HepG2 (cell line): ENCODE results near the gene SPATA46. TPM values are rescaled to one million over a fixed set of nuclear protein-coding genes. Genes with fewer than 3 reads are reported as not detected.

Experiments used
- ATAC-seq: fragments of 200-7000 bp; cut with Tn5 transposase; 3 replicates; pipeline ENCODE4 v1.9.1; 2020; ENCODE audit warnings: mild to moderate bottlenecking, moderate library complexity
- BruUV-seq: library from RNA; stranded (reverse); fragments of 400-500 nt; replicated peaks from 2 replicates; lab custom pipeline; 2021; lab: Mats Ljungman, UMichigan
- CTCF ChIA-PET: fragments of 300-600 bp; formaldehyde crosslinking; extraction: SDS; loops from one replicate; lab custom pipeline; 2021; ENCODE audit warnings: low total read pairs, inconsistent platforms, low intra/inter-chr PET ratio; lab: Yijun Ruan, JAX
- POLR2A ChIA-PET: fragments of 350-600 bp; sonication (Branson Sonifier 250); formaldehyde crosslinking; loops from one replicate; lab custom pipeline; 2020; ENCODE audit warnings: antibody characterized with exemption, inconsistent platforms; lab: Yijun Ruan, JAX
- DNase-seq: peaks from one replicate; pipeline ENCODE4 v3.0.0-alpha.2; 2015; ENCODE audit warnings: low spot score
- FAIRE-seq: peaks from 3 replicates; lab custom pipeline; 2011; peaks lifted over from hg19 to GRCh38; lab: Jason Lieb, UNC
- H2AFZ ChIP-seq: one replicate; pipeline ENCODE4 v1.6.1; 2011; ENCODE audit warnings: low read length, inconsistent platforms
- H3K27ac ChIP-seq: fragments of 300-600 bp; 3 replicates; pipeline ENCODE4 v1.8.0; 2011; ENCODE audit warnings: mixed run types, mild to moderate bottlenecking, mixed read lengths, low read length, inconsistent platforms; ENCODE audit not compliant: insufficient read depth; ENCODE audit errors: extremely low read length
- H3K27me3 ChIP-seq, 2 experiments: fragments of 200-600 bp in 1 of 2; 2 replicates in 1 of 2; 3 replicates in 1 of 2; pipeline versions ENCODE4 v1.6.0 to v1.8.0; 2011; ENCODE audit warnings: low read length in 2 of 2, mild to moderate bottlenecking in 2 of 2, moderate library complexity in 2 of 2, inconsistent platforms in 1 of 2; ENCODE audit not compliant: insufficient read depth in 2 of 2, control insufficient read depth in 1 of 2
- H3K36me3 ChIP-seq, 2 experiments: fragments of 200-600 bp in 1 of 2; replicated peaks in 1 of 2; 2 replicates in 1 of 2; 3 replicates in 1 of 2; pipeline versions ENCODE4 v1.5.1 to v1.8.0; 2011; ENCODE audit warnings: low read length in 2 of 2, inconsistent platforms in 1 of 2; ENCODE audit not compliant: insufficient read depth in 2 of 2, control insufficient read depth in 1 of 2
- H3K4me1 ChIP-seq: 2 replicates; pipeline ENCODE4 v1.5.1; 2012; ENCODE audit warnings: low read length, inconsistent platforms; ENCODE audit not compliant: insufficient read depth
- H3K4me2 ChIP-seq: 2 replicates; pipeline ENCODE4 v1.6.0; 2011; ENCODE audit warnings: low read depth, low read length, inconsistent platforms
- H3K4me3 ChIP-seq, 3 experiments: fragments of 200-600 bp in 1 of 3; sonication (generic), shearing (Covaris generic) in 1 of 3; replicated peaks in 1 of 3; 2 replicates each; pipeline ENCODE4 v1.5.1; 2011 to 2016; ENCODE audit warnings: low read length in 3 of 3, inconsistent platforms in 2 of 3, low read depth in 2 of 3, mild to moderate bottlenecking in 2 of 3, control low read depth in 1 of 3, mixed read lengths in 1 of 3; ENCODE audit not compliant: insufficient read depth in 1 of 3
- H3K79me2 ChIP-seq: one replicate; pipeline ENCODE4 v1.6.1; 2011; ENCODE audit warnings: low read length, inconsistent platforms; ENCODE audit not compliant: insufficient read depth
- H3K9ac ChIP-seq: 2 replicates; pipeline ENCODE4 v1.6.0; 2011; ENCODE audit warnings: mild to moderate bottlenecking, low read depth, low read length, inconsistent platforms; ENCODE audit not compliant: insufficient read depth
- H3K9me3 ChIP-seq: 2 replicates; pipeline ENCODE4 v1.5.1; 2012; ENCODE audit warnings: mild to moderate bottlenecking, low read length
- H4K20me1 ChIP-seq: 2 replicates; pipeline ENCODE4 v1.6.0; 2011; ENCODE audit warnings: inconsistent platforms, mild to moderate bottlenecking, low read length, moderate library complexity; ENCODE audit not compliant: insufficient read depth
- KLF12 ChIP-seq: sonication (generic); formaldehyde crosslinking; IDR thresholded peaks from 2 replicates; pipeline ENCODE4 v1.4.0; 2020; ENCODE audit warnings: missing genetic modification reagents, borderline replicate concordance
- NBN ChIP-seq: fragments of 450-650 bp; conservative IDR thresholded peaks from 2 replicates; pipeline ENCODE4 v1.6.1; 2017
- NR1H2 ChIP-seq: sonication (generic); formaldehyde crosslinking; IDR thresholded peaks from 2 replicates; pipeline ENCODE4 v1.8.1; 2022; ENCODE audit warnings: low read depth, missing genetic modification reagents, borderline replicate concordance
- RBAK ChIP-seq: sonication (generic); formaldehyde crosslinking; IDR thresholded peaks from 2 replicates; pipeline ENCODE4 v1.5.1; 2020; ENCODE audit warnings: mild to moderate bottlenecking, missing genetic modification reagents
- SMC3 ChIP-seq: IDR thresholded peaks from 2 replicates; pipeline ENCODE4 v1.6.1; 2011; ENCODE audit warnings: low read length, improper control_type of control experiment
- ZBTB21 ChIP-seq: sonication (generic); formaldehyde crosslinking; IDR thresholded peaks from 2 replicates; pipeline ENCODE4 v1.4.0; 2020; ENCODE audit warnings: missing genetic modification reagents
- ZNF205 ChIP-seq: IDR thresholded peaks from 2 replicates; pipeline ENCODE4 v1.6.1; 2018; ENCODE audit warnings: missing biosample characterization, missing genetic modification reagents
- ZNF274 ChIP-seq: sonication (generic); formaldehyde crosslinking; IDR thresholded peaks from 2 replicates; pipeline ENCODE4 v1.5.1; 2020; ENCODE audit warnings: mild to moderate bottlenecking, missing genetic modification reagents
- ZNF558 ChIP-seq: sonication (generic); formaldehyde crosslinking; IDR thresholded peaks from 2 replicates; pipeline ENCODE4 v1.9.0; 2022; ENCODE audit warnings: mild to moderate bottlenecking, missing genetic modification reagents, borderline replicate concordance
- ZNF841 ChIP-seq: sonication (generic); formaldehyde crosslinking; IDR thresholded peaks from 2 replicates; pipeline ENCODE4 v1.8.1; 2023; ENCODE audit warnings: missing genetic modification reagents, borderline replicate concordance
- WGBS: methylation state at CpG from one replicate; pipeline ENCODE4 v1.1.6; 2017; ENCODE audit warnings: low lambda C conversion rate; 5-methylcytosine and 5-hydroxymethylcytosine counted together
- in situ Hi-C: cut with HindIII; loops from 2 replicates; pipeline ENCODE4 v1.10.0; 2017; ENCODE audit warnings: low pct_unique_long_range_greater_than_20kb; ENCODE audit not compliant: extremely low pct_ligation_motif_present
- intact Hi-C: fragments of 100-400 bp; cut with micrococcal nuclease; formaldehyde crosslinking; loops from one replicate; pipeline ENCODE4 v1.10.0; 2022; ENCODE audit not compliant: unreplicated experiment
- polyA plus RNA-seq, 8 experiments: library from polyadenylated mRNA; depleted of rRNA in 3 of 8; stranded (reverse) in 7 of 8; unstranded in 1 of 8; fragments of >200 nt; fragmentation: Illumina TruSeq in 4 of 8; extraction: Trizol in 4 of 8; gene quantifications; 2 replicates each; pipeline versions ENCODE4 v1.2.1 to v1.2.3, GENCODE V29; 2011 to 2016; ENCODE audit warnings: low read depth in 4 of 8, missing spikeins in 1 of 8, mixed read lengths in 1 of 8; ENCODE audit not compliant: insufficient read depth in 1 of 8
- total RNA-seq, 5 experiments: library from RNA; depleted of rRNA; stranded (reverse); fragments of >200 nt; fragmentation: Illumina TruSeq; extraction: Trizol; gene quantifications; 2 replicates each; pipeline ENCODE4 v1.2.3, GENCODE V29; 2016; ENCODE audit warnings: low read depth in 1 of 5
- TF ChIP-seq, protein P1 (sequence below): sonication (generic); formaldehyde crosslinking; IDR thresholded peaks from 2 replicates; pipeline ENCODE4 v1.4.0; 2020; ENCODE audit warnings: missing genetic modification reagents

The SPATA46 gene
- total and polyA plus RNA-seq, 2 of the 13 experiments (the other 11 are each of a cell fraction or from before 2014, with no cell fraction given), result not detected

DNA sequence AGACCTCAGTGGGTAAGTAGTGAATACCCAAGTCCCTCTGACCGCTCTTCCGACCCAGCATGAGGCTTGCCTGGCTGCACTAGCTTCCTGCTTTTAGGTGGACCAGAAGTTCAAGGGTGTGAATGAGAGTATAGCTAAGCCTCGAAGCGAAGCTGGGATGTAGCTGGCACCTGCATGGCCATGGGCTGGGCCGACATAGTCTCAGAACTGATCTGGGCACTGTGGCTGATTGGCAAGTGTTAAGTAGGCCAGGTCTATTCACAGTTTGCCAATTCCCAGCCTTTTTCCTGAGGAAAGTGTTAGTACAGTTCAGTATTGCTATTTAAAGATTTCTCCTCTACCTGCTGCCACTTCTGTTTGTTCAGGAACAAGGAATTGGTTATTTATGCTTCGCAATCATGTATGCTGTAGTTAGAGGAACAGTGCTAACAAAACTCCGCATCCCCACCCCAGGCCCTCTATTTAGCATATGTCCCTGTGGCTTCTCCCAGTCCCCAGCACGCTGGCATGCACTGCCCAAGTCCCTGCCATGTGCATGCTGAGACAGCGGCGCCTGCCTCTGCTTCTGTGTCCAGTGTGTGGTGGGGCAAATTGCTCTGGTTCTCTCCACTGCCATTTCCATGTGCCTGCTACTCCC is 16.3 kb downstream of the SPATA46 start (continued):
- TF ChIP-seq ZNF841 (CRISPR knock-in tag) (no peak), KLF12 (CRISPR knock-in tag) (no peak), SMC3 (no peak), ZNF274 (CRISPR knock-in tag) (no peak), RBAK (CRISPR knock-in tag) (no peak), ZNF205 (no peak), NR1H2 (CRISPR knock-in tag) (no peak)

DNA sequence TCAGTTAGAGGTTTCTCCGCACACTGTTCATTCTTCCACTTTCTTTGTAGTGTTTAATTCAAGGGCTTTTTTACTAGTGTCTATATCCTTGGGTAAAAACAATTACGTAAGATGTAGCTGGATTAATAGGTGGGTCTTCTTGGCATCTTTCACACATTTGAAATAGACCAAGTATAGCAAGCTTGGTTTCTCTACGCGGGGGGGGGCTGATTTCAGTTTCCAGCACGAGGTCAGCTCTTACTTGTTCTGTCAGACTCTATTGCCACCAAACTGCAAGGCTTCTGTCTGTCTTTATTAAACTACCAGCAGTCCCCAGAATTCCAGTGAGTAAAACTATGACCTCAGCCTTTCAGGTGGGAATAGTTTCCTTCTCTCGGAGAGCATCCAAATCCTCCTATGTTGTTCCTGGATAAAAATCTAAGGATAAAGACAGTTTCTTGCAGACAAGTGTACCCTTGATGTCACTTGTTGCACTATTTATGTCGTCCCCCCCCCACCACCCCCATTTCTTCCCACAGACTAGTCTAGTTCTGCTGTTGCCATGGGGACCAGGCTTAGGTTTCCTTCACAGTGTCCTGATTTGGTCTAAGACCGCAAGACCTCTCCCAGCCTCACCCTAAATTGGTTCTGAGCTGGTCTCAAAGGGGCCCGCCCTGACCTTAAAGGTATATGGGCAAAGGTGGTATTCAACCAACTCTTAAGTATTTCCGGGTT is 17.0 kb downstream of the SPATA46 start:
- BruUV-seq, result no TSS peak
- Histone ChIP-seq H3K27ac (no peak overlapping the region), H3K4me1 (no peaks in the 10 kb centered on the region), H2AFZ (no peak overlapping the region), H4K20me1 (no peaks in the 10 kb centered on the region), H3K4me3 (no peak overlapping the region), H3K4me2 (no peak overlapping the region), H3K36me3 (peaks cover 19 to 70% of the 10 kb centered on the region in 2 experiments), H3K9ac (no peak overlapping the region), H3K9me3 (no peaks in the 10 kb centered on the region), H3K79me2 (no peaks in the 10 kb centered on the region), H3K27me3 (no peaks in the 10 kb centered on the region)
- ChIA-PET CTCF (no interaction called here), POLR2A (no interaction called here)
- intact Hi-C loops, result no loop called here
- ATAC-seq (no peak), FAIRE-seq (no peak), DNase-seq (no peak)
- in situ Hi-C loops, result no loop called here
- 81% methylated on average over 10 of the region's 10 CpGs for WGBS
- TF ChIP-seq NBN (no peak), ZNF558 (no peak), ZBTB21 (CRISPR knock-in tag) (no peak)
- TF ChIP-seq, protein P1, sequence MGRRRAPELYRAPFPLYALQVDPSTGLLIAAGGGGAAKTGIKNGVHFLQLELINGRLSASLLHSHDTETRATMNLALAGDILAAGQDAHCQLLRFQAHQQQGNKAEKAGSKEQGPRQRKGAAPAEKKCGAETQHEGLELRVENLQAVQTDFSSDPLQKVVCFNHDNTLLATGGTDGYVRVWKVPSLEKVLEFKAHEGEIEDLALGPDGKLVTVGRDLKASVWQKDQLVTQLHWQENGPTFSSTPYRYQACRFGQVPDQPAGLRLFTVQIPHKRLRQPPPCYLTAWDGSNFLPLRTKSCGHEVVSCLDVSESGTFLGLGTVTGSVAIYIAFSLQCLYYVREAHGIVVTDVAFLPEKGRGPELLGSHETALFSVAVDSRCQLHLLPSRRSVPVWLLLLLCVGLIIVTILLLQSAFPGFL (CRISPR knock-in tag), result no peak
